Measurements from ENCODE around the gene RASGRP1. TPM values are rescaled to one million over a fixed set of nuclear protein-coding genes. Genes with fewer than 3 reads are reported as not detected.

Gene RASGRP1
- total RNA-seq, 2 donors from 2014 or later, result 7.0 to 8.8 TPM

- peaks cover 36% of the 10 kb centered on the region for H3K27me3 ChIP-seq (ENCODE audit: control insufficient read depth, insufficient read depth, low read length, poor library complexity, severe bottlenecking)
- no peak for TF ChIP-seq CTCF (conservative IDR thresholded peaks at IDR 0.05)
- no peak overlapping the region for H3K27ac ChIP-seq (ENCODE audit: low read depth, low read length)
- peaks cover 4% of the 10 kb centered on the region for H3K4me1 ChIP-seq (ENCODE audit: control insufficient read depth, insufficient read depth, low read length)
- no peaks in the 10 kb centered on the region for H3K9me3 Mint-ChIP-seq
- H3K36me3 ChIP-seq (ENCODE audit: control insufficient read depth, insufficient read depth, low read length), result no peaks in the 10 kb centered on the region
- no peaks in the 10 kb centered on the region for H3K9me3 ChIP-seq (ENCODE audit: control insufficient read depth, low read length)
- no peak for DNase-seq
- 93 to 97% methylated on average over 5 to 8 of the region's 8 CpGs for WGBS, 2 experiments (ENCODE audit: insufficient coverage in 1 of 2, insufficient read length in 1 of 2)
- no peak overlapping the region for H3K9ac ChIP-seq (ENCODE audit: extremely low read depth, low read length, poor library complexity, severe bottlenecking)
- no peak overlapping the region for H3K27ac Mint-ChIP-seq
- H3K36me3 Mint-ChIP-seq (ENCODE audit: low read depth), result peaks cover 6% of the 10 kb centered on the region
- no peak overlapping the region for H3K4me3 ChIP-seq (ENCODE audit: low read length)
- no peak overlapping the region for H3K4me3 Mint-ChIP-seq
- H3K27me3 Mint-ChIP-seq (ENCODE audit: insufficient read depth), result peaks cover 44% of the 10 kb centered on the region
- H3K4me1 Mint-ChIP-seq, result peaks cover 9% of the 10 kb centered on the region
Observed at GRCh38 chr15:38538328-38539007, 26.1 kb downstream of the RASGRP1 start.

- Histone ChIP-seq H3K9ac (ENCODE audit: extremely low read depth, low read length, poor library complexity, severe bottlenecking) (no peak overlapping the region), H3K4me1 (ENCODE audit: control insufficient read depth, insufficient read depth, low read length) (peaks cover 4% of the 10 kb centered on the region), H3K36me3 (ENCODE audit: control insufficient read depth, insufficient read depth, low read length) (no peaks in the 10 kb centered on the region), H3K4me3 (ENCODE audit: low read length) (no peak overlapping the region), H3K9me3 (ENCODE audit: control insufficient read depth, low read length) (no peaks in the 10 kb centered on the region), H3K27me3 (ENCODE audit: control insufficient read depth, insufficient read depth, low read length, poor library complexity, severe bottlenecking) (peaks cover 58% of the 10 kb centered on the region), H3K27ac (ENCODE audit: low read depth, low read length) (no peak overlapping the region)
- WGBS, 2 experiments (ENCODE audit: insufficient coverage in 1 of 2, insufficient read length in 1 of 2), result 90 to 93% methylated on average over 2 to 3 of the region's 3 CpGs
- Mint-ChIP-seq H3K36me3 (ENCODE audit: low read depth) (peaks cover 6% of the 10 kb centered on the region), H3K4me1 (peaks cover 11% of the 10 kb centered on the region), H3K4me3 (no peak overlapping the region), H3K27ac (no peak overlapping the region), H3K9me3 (no peaks in the 10 kb centered on the region), H3K27me3 (ENCODE audit: insufficient read depth) (peaks cover 64% of the 10 kb centered on the region)
- DNase-seq, result no peak
- TF ChIP-seq CTCF (conservative IDR thresholded peaks at IDR 0.05), result no peak
Observed at GRCh38 chr15:38536201-38536676, 28.4 kb downstream of the RASGRP1 start.

- Histone ChIP-seq H3K27me3 (ENCODE audit: control insufficient read depth, insufficient read depth, low read length, poor library complexity, severe bottlenecking) (peaks cover 64% of the 10 kb centered on the region), H3K9me3 (ENCODE audit: control insufficient read depth, low read length) (no peaks in the 10 kb centered on the region), H3K36me3 (ENCODE audit: control insufficient read depth, insufficient read depth, low read length) (no peaks in the 10 kb centered on the region), H3K27ac (ENCODE audit: low read depth, low read length) (no peak overlapping the region), H3K4me1 (ENCODE audit: control insufficient read depth, insufficient read depth, low read length) (peaks cover 4% of the 10 kb centered on the region), H3K4me3 (ENCODE audit: low read length) (no peak overlapping the region), H3K9ac (ENCODE audit: extremely low read depth, low read length, poor library complexity, severe bottlenecking) (no peak overlapping the region)
- Mint-ChIP-seq H3K27me3 (ENCODE audit: insufficient read depth) (peaks cover 70% of the 10 kb centered on the region), H3K4me1 (peaks cover 10% of the 10 kb centered on the region), H3K9me3 (no peaks in the 10 kb centered on the region), H3K27ac (no peak overlapping the region), H3K4me3 (no peak overlapping the region), H3K36me3 (ENCODE audit: low read depth) (peaks cover 6% of the 10 kb centered on the region)
- DNase-seq, result no peak
- 96 to 98% methylated on average over 4 to 8 of the region's 8 CpGs for WGBS, 2 experiments (ENCODE audit: insufficient coverage in 1 of 2, insufficient read length in 1 of 2)
- TF ChIP-seq CTCF (conservative IDR thresholded peaks at IDR 0.05), result no peak
Observed at GRCh38 chr15:38535491-38536200, 29.0 kb downstream of the RASGRP1 start.
